ENCODE results near the gene IGFBPL1. TPM values are rescaled to one million over a fixed set of nuclear protein-coding genes. Genes with fewer than 3 reads are reported as not detected.

The IGFBPL1 gene
- total and polyA plus RNA-seq, 2 donors = 0.55 to 6.0 TPM

- Histone ChIP-seq H3K9me3 (ENCODE audit: control insufficient read depth in 2 of 2, insufficient read depth in 1 of 2, low read length in 1 of 2) (no peaks in the 10 kb centered on the region), H3K36me3 (ENCODE audit: control insufficient read depth in 2 of 2, insufficient read depth in 2 of 2, low read length in 1 of 2) (no peaks in the 10 kb centered on the region), H3K4me3 (ENCODE audit: low read length in 2 of 2) (no peak overlapping the region), H3K4me1 (ENCODE audit: control insufficient read depth in 2 of 2, insufficient read depth in 2 of 2, low read length in 2 of 2) (no peaks in the 10 kb centered on the region), H3K27me3 (ENCODE audit: control insufficient read depth in 2 of 2, insufficient read depth in 1 of 2, low read length in 1 of 2) (peaks cover 0 to 9% of the 10 kb centered on the region in 2 donors), H3K27ac (ENCODE audit: low read depth in 1 of 2, low read length in 1 of 2) (no peak overlapping the region)
- 93% methylated on average over 10 of the region's 10 CpGs for WGBS
- DNase-seq (ENCODE audit: low read depth in 6 of 9, low spot score in 9 of 9) = no peak
Measured at GRCh38 chr9:38375572-38375963, 48.7 kb downstream of the IGFBPL1 start.

- WGBS = 93% methylated on average over 5 of the region's 5 CpGs
- DNase-seq (ENCODE audit: low read depth in 6 of 9, low spot score in 9 of 9) = no peak
- no peak overlapping the region for H3K27ac ChIP-seq (ENCODE audit: low read depth in 1 of 2, low read length in 1 of 2)
Measured at GRCh38 chr9:38374847-38375571, 49.2 kb downstream of the IGFBPL1 start.

GRCh38 chr9:38373679-38374078 lies 50.6 kb downstream of the IGFBPL1 start:
- 87% methylated on average over 3 of the region's 3 CpGs for WGBS
- no peak for DNase-seq (ENCODE audit: low read depth in 6 of 9, low spot score in 9 of 9)

More at GRCh38 chr9:38374847-38375571, 49.2 kb downstream of the IGFBPL1 start:
- Histone ChIP-seq H3K27me3 (ENCODE audit: control insufficient read depth in 2 of 2, insufficient read depth in 1 of 2, low read length in 1 of 2) (peaks cover 0 to 9% of the 10 kb centered on the region in 2 donors), H3K9me3 (ENCODE audit: control insufficient read depth in 2 of 2, insufficient read depth in 1 of 2, low read length in 1 of 2) (no peaks in the 10 kb centered on the region), H3K4me3 (ENCODE audit: low read length in 2 of 2) (no peak overlapping the region), H3K36me3 (ENCODE audit: control insufficient read depth in 2 of 2, insufficient read depth in 2 of 2, low read length in 1 of 2) (no peaks in the 10 kb centered on the region), H3K4me1 (ENCODE audit: control insufficient read depth in 2 of 2, insufficient read depth in 2 of 2, low read length in 2 of 2) (no peaks in the 10 kb centered on the region)

GRCh38 chr9:38372762-38373619 lies 51.3 kb downstream of the IGFBPL1 start:
- Histone ChIP-seq H3K4me1 (ENCODE audit: control insufficient read depth in 2 of 2, insufficient read depth in 2 of 2, low read length in 2 of 2) (no peaks in the 10 kb centered on the region), H3K36me3 (ENCODE audit: control insufficient read depth in 2 of 2, insufficient read depth in 2 of 2, low read length in 1 of 2) (no peaks in the 10 kb centered on the region), H3K4me3 (ENCODE audit: low read length in 2 of 2) (no peak overlapping the region), H3K27me3 (ENCODE audit: control insufficient read depth in 2 of 2, insufficient read depth in 1 of 2, low read length in 1 of 2) (peaks cover 0 to 9% of the 10 kb centered on the region in 2 donors), H3K27ac (ENCODE audit: low read depth in 1 of 2, low read length in 1 of 2) (no peak overlapping the region), H3K9me3 (ENCODE audit: control insufficient read depth in 2 of 2, insufficient read depth in 1 of 2, low read length in 1 of 2) (no peaks in the 10 kb centered on the region)
- 91% methylated on average over 10 of the region's 10 CpGs for WGBS
- DNase-seq (ENCODE audit: low read depth in 6 of 9, low spot score in 9 of 9) = no peak

More at GRCh38 chr9:38373679-38374078, 50.6 kb downstream of the IGFBPL1 start:
- Histone ChIP-seq H3K4me1 (ENCODE audit: control insufficient read depth in 2 of 2, insufficient read depth in 2 of 2, low read length in 2 of 2) (no peaks in the 10 kb centered on the region), H3K4me3 (ENCODE audit: low read length in 2 of 2) (no peak overlapping the region), H3K27ac (ENCODE audit: low read depth in 1 of 2, low read length in 1 of 2) (no peak overlapping the region), H3K36me3 (ENCODE audit: control insufficient read depth in 2 of 2, insufficient read depth in 2 of 2, low read length in 1 of 2) (no peaks in the 10 kb centered on the region), H3K27me3 (ENCODE audit: control insufficient read depth in 2 of 2, insufficient read depth in 1 of 2, low read length in 1 of 2) (peaks cover 0 to 9% of the 10 kb centered on the region in 2 donors), H3K9me3 (ENCODE audit: control insufficient read depth in 2 of 2, insufficient read depth in 1 of 2, low read length in 1 of 2) (no peaks in the 10 kb centered on the region)

GRCh38 chr9:38371495-38371894 lies 52.8 kb downstream of the IGFBPL1 start:
- no peaks in the 10 kb centered on the region for H3K36me3 ChIP-seq (ENCODE audit: control insufficient read depth in 2 of 2, insufficient read depth in 2 of 2, low read length in 1 of 2)
- no peaks in the 10 kb centered on the region for H3K4me1 ChIP-seq (ENCODE audit: control insufficient read depth in 2 of 2, insufficient read depth in 2 of 2, low read length in 2 of 2)
- H3K27ac ChIP-seq (ENCODE audit: low read depth in 1 of 2, low read length in 1 of 2) = no peak overlapping the region
- WGBS = 97% methylated on average over 2 of the region's 2 CpGs
- DNase-seq (ENCODE audit: low read depth in 6 of 9, low spot score in 9 of 9) = peak in 2 of 9 donors; percentile 10 to 20
- no peak overlapping the region for H3K4me3 ChIP-seq (ENCODE audit: low read length in 2 of 2)
- H3K27me3 ChIP-seq (ENCODE audit: control insufficient read depth in 2 of 2, insufficient read depth in 1 of 2, low read length in 1 of 2) = peaks cover 0 to 6% of the 10 kb centered on the region in 2 donors
- no peaks in the 10 kb centered on the region for H3K9me3 ChIP-seq (ENCODE audit: control insufficient read depth in 2 of 2, insufficient read depth in 1 of 2, low read length in 1 of 2)

GRCh38 chr9:38370176-38370575 lies 54.1 kb downstream of the IGFBPL1 start:
- H3K27me3 ChIP-seq (ENCODE audit: control insufficient read depth in 2 of 2, insufficient read depth in 1 of 2, low read length in 1 of 2) = peaks cover 0 to 6% of the 10 kb centered on the region in 2 donors
- no peaks in the 10 kb centered on the region for H3K4me1 ChIP-seq (ENCODE audit: control insufficient read depth in 2 of 2, insufficient read depth in 2 of 2, low read length in 2 of 2)
- H3K4me3 ChIP-seq (ENCODE audit: low read length in 2 of 2) = no peak overlapping the region
- H3K36me3 ChIP-seq (ENCODE audit: control insufficient read depth in 2 of 2, insufficient read depth in 2 of 2, low read length in 1 of 2) = no peaks in the 10 kb centered on the region
- 68% methylated on average over 4 of the region's 4 CpGs for WGBS
- H3K9me3 ChIP-seq (ENCODE audit: control insufficient read depth in 2 of 2, insufficient read depth in 1 of 2, low read length in 1 of 2) = no peaks in the 10 kb centered on the region
- H3K27ac ChIP-seq (ENCODE audit: low read depth in 1 of 2, low read length in 1 of 2) = no peak overlapping the region
- no peak for DNase-seq (ENCODE audit: low read depth in 6 of 9, low spot score in 9 of 9)

GRCh38 chr9:38368731-38369130 lies 55.5 kb downstream of the IGFBPL1 start:
- 91% methylated on average over 2 of the region's 2 CpGs for WGBS
- Histone ChIP-seq H3K4me1 (ENCODE audit: control insufficient read depth in 2 of 2, insufficient read depth in 2 of 2, low read length in 2 of 2) (no peaks in the 10 kb centered on the region), H3K27me3 (ENCODE audit: control insufficient read depth in 2 of 2, insufficient read depth in 1 of 2, low read length in 1 of 2) (peaks cover 0 to 6% of the 10 kb centered on the region in 2 donors), H3K9me3 (ENCODE audit: control insufficient read depth in 2 of 2, insufficient read depth in 1 of 2, low read length in 1 of 2) (no peaks in the 10 kb centered on the region), H3K27ac (ENCODE audit: low read depth in 1 of 2, low read length in 1 of 2) (no peak overlapping the region), H3K36me3 (ENCODE audit: control insufficient read depth in 2 of 2, insufficient read depth in 2 of 2, low read length in 1 of 2) (no peaks in the 10 kb centered on the region), H3K4me3 (ENCODE audit: low read length in 2 of 2) (no peak overlapping the region)
- DNase-seq (ENCODE audit: low read depth in 6 of 9, low spot score in 9 of 9) = no peak

- no peaks in the 10 kb centered on the region for H3K4me1 ChIP-seq (ENCODE audit: control insufficient read depth in 2 of 2, insufficient read depth in 2 of 2, low read length in 2 of 2)
- H3K4me3 ChIP-seq (ENCODE audit: low read length in 2 of 2) = no peak overlapping the region
- no peaks in the 10 kb centered on the region for H3K36me3 ChIP-seq (ENCODE audit: control insufficient read depth in 2 of 2, insufficient read depth in 2 of 2, low read length in 1 of 2)
- no peak overlapping the region for H3K27ac ChIP-seq (ENCODE audit: low read depth in 1 of 2, low read length in 1 of 2)
- no peak for DNase-seq (ENCODE audit: low read depth in 6 of 9, low spot score in 9 of 9)
- H3K9me3 ChIP-seq (ENCODE audit: control insufficient read depth in 2 of 2, insufficient read depth in 1 of 2, low read length in 1 of 2) = no peaks in the 10 kb centered on the region
- peaks cover 0 to 6% of the 10 kb centered on the region in 2 donors for H3K27me3 ChIP-seq (ENCODE audit: control insufficient read depth in 2 of 2, insufficient read depth in 1 of 2, low read length in 1 of 2)
Measured at GRCh38 chr9:38367898-38368297, 56.4 kb downstream of the IGFBPL1 start.

GRCh38 chr9:38363589-38363925 lies 60.7 kb downstream of the IGFBPL1 start:
- Histone ChIP-seq H3K9me3 (ENCODE audit: control insufficient read depth in 2 of 2, insufficient read depth in 1 of 2, low read length in 1 of 2) (no peaks in the 10 kb centered on the region), H3K4me1 (ENCODE audit: control insufficient read depth in 2 of 2, insufficient read depth in 2 of 2, low read length in 2 of 2) (no peaks in the 10 kb centered on the region), H3K36me3 (ENCODE audit: control insufficient read depth in 2 of 2, insufficient read depth in 2 of 2, low read length in 1 of 2) (no peaks in the 10 kb centered on the region), H3K4me3 (ENCODE audit: low read length in 2 of 2) (no peak overlapping the region), H3K27me3 (ENCODE audit: control insufficient read depth in 2 of 2, insufficient read depth in 1 of 2, low read length in 1 of 2) (no peaks in the 10 kb centered on the region), H3K27ac (ENCODE audit: low read depth in 1 of 2, low read length in 1 of 2) (no peak overlapping the region)
- 84% methylated on average over 5 of the region's 5 CpGs for WGBS
- DNase-seq (ENCODE audit: low read depth in 6 of 9, low spot score in 9 of 9) = no peak

Measured in thymus (tissue), 11 donors.